Liver (tissue), 9 donors: ENCODE results near the gene MPDZ. TPM values are rescaled to one million over a fixed set of nuclear protein-coding genes. Genes with fewer than 3 reads are reported as not detected.

Experiments
- DNase-seq: peaks from one replicate; pipeline ENCODE4 v3.0.0-alpha.2; 2017; ENCODE audit warnings: low spot score
- H3K27ac ChIP-seq, 2 donors: one replicate each; pipeline ENCODE4 v1.7.0; 2013; ENCODE audit warnings: inconsistent platforms in 2 of 2, low read length in 2 of 2, control low read depth in 1 of 2, low read depth in 1 of 2, mild to moderate bottlenecking in 1 of 2
- H3K27me3 ChIP-seq, 4 donors: one replicate each; pipeline versions ENCODE4 v1.6.1 to v1.7.0; 2013; ENCODE audit warnings: low read length in 3 of 4, inconsistent platforms in 1 of 4, mild to moderate bottlenecking in 1 of 4, moderate library complexity in 1 of 4; ENCODE audit not compliant: control insufficient read depth in 4 of 4, insufficient read depth in 4 of 4
- H3K36me3 ChIP-seq, 4 donors: one replicate each; pipeline versions ENCODE4 v1.6.1 to v1.7.0; 2013; ENCODE audit warnings: low read length in 3 of 4, mild to moderate bottlenecking in 3 of 4, low read depth in 1 of 4, moderate library complexity in 1 of 4; ENCODE audit not compliant: control insufficient read depth in 4 of 4, insufficient read depth in 3 of 4
- H3K4me1 ChIP-seq, 4 donors: one replicate each; pipeline versions ENCODE4 v1.6.1 to v1.7.0; 2013; ENCODE audit warnings: low read length in 3 of 4, mild to moderate bottlenecking in 3 of 4, moderate library complexity in 1 of 4; ENCODE audit not compliant: control insufficient read depth in 4 of 4, insufficient read depth in 4 of 4
- H3K4me3 ChIP-seq, 3 donors: one replicate each; pipeline versions ENCODE4 v1.6.1 to v1.7.0; 2013; ENCODE audit warnings: low read length in 3 of 3, control low read depth in 1 of 3, low read depth in 1 of 3, mild to moderate bottlenecking in 1 of 3
- H3K9ac ChIP-seq, 2 donors: one replicate each; pipeline ENCODE4 v1.7.0; 2013; ENCODE audit warnings: low read length in 2 of 2, mild to moderate bottlenecking in 2 of 2, moderate library complexity in 2 of 2, control low read depth in 1 of 2, low read depth in 1 of 2
- H3K9me3 ChIP-seq, 4 donors: one replicate each; pipeline versions ENCODE4 v1.6.1 to v1.7.0; 2013; ENCODE audit warnings: low read length in 3 of 4; ENCODE audit not compliant: control insufficient read depth in 4 of 4
- CTCF ChIP-seq: fragments of 150-350 bp; IDR thresholded peaks from 2 replicates; pipeline ENCODE4 v1.5.1; 2017; ENCODE audit warnings: improper control_type of control experiment, low read depth, low read length; ENCODE audit not compliant: missing input control
- EGR1 ChIP-seq, 2 donors: IDR thresholded peaks; 2 replicates each; pipeline ENCODE4 v1.6.1; 2016 to 2018; ENCODE audit warnings: antibody characterized with exemption in 2 of 2, low read depth in 2 of 2
- FOXA1 ChIP-seq: IDR thresholded peaks from 2 replicates; pipeline ENCODE4 v1.6.1; 2016; ENCODE audit warnings: antibody characterized with exemption
- GABPA ChIP-seq, 2 donors: IDR thresholded peaks in 1 of 2; conservative IDR thresholded peaks in 1 of 2; 2 replicates each; pipeline ENCODE4 v1.6.1; 2016; ENCODE audit warnings: antibody characterized with exemption in 2 of 2, mild to moderate bottlenecking in 1 of 2, moderate library complexity in 1 of 2
- HNF4A ChIP-seq, 2 donors: conservative IDR thresholded peaks; 2 replicates each; pipeline ENCODE4 v1.6.1; 2016; ENCODE audit warnings: antibody characterized with exemption in 2 of 2, mild to moderate bottlenecking in 2 of 2
- HNF4G ChIP-seq: IDR thresholded peaks from 2 replicates; pipeline ENCODE4 v1.6.1; 2016; ENCODE audit warnings: antibody characterized with exemption
- JUND ChIP-seq, 2 donors: IDR thresholded peaks; 2 replicates each; pipeline ENCODE4 v1.6.1; 2016; ENCODE audit warnings: antibody characterized with exemption in 2 of 2
- NR2F2 ChIP-seq: IDR thresholded peaks from 2 replicates; pipeline ENCODE4 v1.6.1; 2016; ENCODE audit warnings: antibody characterized with exemption
- RAD21 ChIP-seq, 2 donors: IDR thresholded peaks; 2 replicates each; pipeline ENCODE4 v1.6.1; 2016; ENCODE audit warnings: antibody characterized with exemption in 2 of 2, mild to moderate bottlenecking in 2 of 2
- RXRA ChIP-seq, 2 donors: IDR thresholded peaks; 2 replicates each; pipeline ENCODE4 v1.6.1; 2017 to 2018; ENCODE audit warnings: antibody characterized with exemption in 2 of 2, mild to moderate bottlenecking in 1 of 2
- SP1 ChIP-seq: IDR thresholded peaks from 2 replicates; pipeline ENCODE4 v1.6.1; 2018; ENCODE audit warnings: antibody characterized with exemption, mild to moderate bottlenecking
- YY1 ChIP-seq: IDR thresholded peaks from 2 replicates; pipeline ENCODE4 v1.6.1; 2016; ENCODE audit warnings: antibody characterized with exemption, mild to moderate bottlenecking
- WGBS: extraction: QIAGEN DNeasy Blood & Tissue Kit; methylation state at CpG from one replicate; pipeline ENCODE4 v1.1.7; 2013; 5-methylcytosine and 5-hydroxymethylcytosine counted together
- polyA plus RNA-seq, 2 donors: library from polyadenylated mRNA; stranded (reverse) in 1 of 2; unstranded in 1 of 2; fragments of 200-250 nt in 1 of 2; fragments of >200 nt in 1 of 2; fragmentation: Nextera tagmentation in 1 of 2; extraction: Ambion mirVana in 1 of 2; gene quantifications; one replicate each; pipeline versions ENCODE4 v1.2.1 to v1.2.3, GENCODE V29; 2013 to 2015
- total RNA-seq, 2 donors: library from RNA; depleted of rRNA; stranded (reverse); fragments of >200 nt; gene quantifications; one replicate each; pipeline ENCODE4 v1.2.3, GENCODE V29; 2014
- TF ChIP-seq, protein P1 (sequence below): IDR thresholded peaks from 2 replicates; pipeline ENCODE4 v1.6.1; 2016; ENCODE audit warnings: antibody characterized with exemption
- TF ChIP-seq, protein P2 (sequence below): IDR thresholded peaks from 2 replicates; pipeline ENCODE4 v1.6.1; 2016; ENCODE audit warnings: antibody characterized with exemption
- TF ChIP-seq, protein P3 (sequence below): IDR thresholded peaks from 2 replicates; pipeline ENCODE4 v1.6.1; 2016; ENCODE audit warnings: antibody characterized with exemption, mild to moderate bottlenecking
- TF ChIP-seq, protein P4 (sequence below): IDR thresholded peaks from 2 replicates; pipeline ENCODE4 v1.6.1; 2016; ENCODE audit warnings: antibody characterized with exemption
- donor health status: healthy.
- donor health status: healthy.
- donor health status: healthy.
- donor health status: healthy.
- donor health status: healthy.

Gene MPDZ
- total and polyA plus RNA-seq, 4 donors = 20.3 to 71.2 (median 30.2) TPM

GRCh38 chr9:13122756-13123369, 156.6 kb downstream of the MPDZ start (continued):
- TF ChIP-seq CTCF (no peak), HNF4A (conservative IDR thresholded peaks at IDR 0.05) (no peak)

DNA sequence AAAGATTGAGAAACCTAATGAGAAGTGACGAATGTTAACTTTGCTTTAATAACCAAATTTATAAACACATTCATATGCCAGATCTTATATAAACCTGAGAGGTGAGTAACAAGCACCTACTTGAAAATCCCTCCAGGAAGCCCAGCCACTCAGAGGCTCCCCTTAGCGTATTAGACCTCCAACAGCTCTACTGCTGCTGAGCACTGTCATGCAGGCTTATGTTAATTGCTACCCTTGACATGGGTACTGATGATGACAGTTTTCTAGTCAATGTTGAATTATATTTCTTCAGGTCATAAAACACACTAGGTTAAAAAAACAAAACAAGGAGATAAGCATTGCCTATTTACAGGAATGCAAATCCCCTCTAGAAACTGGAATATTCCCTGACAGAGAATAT, 161.2 kb downstream of the MPDZ start:
- 92% methylated on average over 2 of the region's 2 CpGs for WGBS

GRCh38 chr9:13116292-13116691, 163.2 kb downstream of the MPDZ start:
- DNase-seq = no peak
- Histone ChIP-seq H3K9ac (no peak overlapping the region), H3K9me3 (no peaks in the 10 kb centered on the region), H3K36me3 (peaks cover 0 to 23% (median 14%) of the 10 kb centered on the region in 4 donors), H3K4me1 (peaks cover 0 to 15% (median 13%) of the 10 kb centered on the region in 4 donors), H3K27ac (no peak overlapping the region), H3K4me3 (no peak overlapping the region), H3K27me3 (no peaks in the 10 kb centered on the region)
- 91% methylated on average over 2 of the region's 2 CpGs for WGBS
- TF ChIP-seq HNF4A (conservative IDR thresholded peaks at IDR 0.05) (no peak), JUND (IDR thresholded peaks at IDR 0.05) (no peak), SP1 (no peak), HNF4G (no peak), FOXA1 (no peak), RXRA (IDR thresholded peaks at IDR 0.05) (no peak), CTCF (no peak), YY1 (no peak), NR2F2 (no peak)
- TF ChIP-seq, protein P1, sequence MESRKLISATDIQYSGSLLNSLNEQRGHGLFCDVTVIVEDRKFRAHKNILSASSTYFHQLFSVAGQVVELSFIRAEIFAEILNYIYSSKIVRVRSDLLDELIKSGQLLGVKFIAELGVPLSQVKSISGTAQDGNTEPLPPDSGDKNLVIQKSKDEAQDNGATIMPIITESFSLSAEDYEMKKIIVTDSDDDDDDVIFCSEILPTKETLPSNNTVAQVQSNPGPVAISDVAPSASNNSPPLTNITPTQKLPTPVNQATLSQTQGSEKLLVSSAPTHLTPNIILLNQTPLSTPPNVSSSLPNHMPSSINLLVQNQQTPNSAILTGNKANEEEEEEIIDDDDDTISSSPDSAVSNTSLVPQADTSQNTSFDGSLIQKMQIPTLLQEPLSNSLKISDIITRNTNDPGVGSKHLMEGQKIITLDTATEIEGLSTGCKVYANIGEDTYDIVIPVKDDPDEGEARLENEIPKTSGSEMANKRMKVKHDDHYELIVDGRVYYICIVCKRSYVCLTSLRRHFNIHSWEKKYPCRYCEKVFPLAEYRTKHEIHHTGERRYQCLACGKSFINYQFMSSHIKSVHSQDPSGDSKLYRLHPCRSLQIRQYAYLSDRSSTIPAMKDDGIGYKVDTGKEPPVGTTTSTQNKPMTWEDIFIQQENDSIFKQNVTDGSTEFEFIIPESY = no peak
- TF ChIP-seq, protein P2, sequence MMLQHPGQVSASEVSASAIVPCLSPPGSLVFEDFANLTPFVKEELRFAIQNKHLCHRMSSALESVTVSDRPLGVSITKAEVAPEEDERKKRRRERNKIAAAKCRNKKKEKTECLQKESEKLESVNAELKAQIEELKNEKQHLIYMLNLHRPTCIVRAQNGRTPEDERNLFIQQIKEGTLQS = no peak

More for the DNA sequence above, 161.2 kb downstream of the MPDZ start:
- TF ChIP-seq, protein P3, sequence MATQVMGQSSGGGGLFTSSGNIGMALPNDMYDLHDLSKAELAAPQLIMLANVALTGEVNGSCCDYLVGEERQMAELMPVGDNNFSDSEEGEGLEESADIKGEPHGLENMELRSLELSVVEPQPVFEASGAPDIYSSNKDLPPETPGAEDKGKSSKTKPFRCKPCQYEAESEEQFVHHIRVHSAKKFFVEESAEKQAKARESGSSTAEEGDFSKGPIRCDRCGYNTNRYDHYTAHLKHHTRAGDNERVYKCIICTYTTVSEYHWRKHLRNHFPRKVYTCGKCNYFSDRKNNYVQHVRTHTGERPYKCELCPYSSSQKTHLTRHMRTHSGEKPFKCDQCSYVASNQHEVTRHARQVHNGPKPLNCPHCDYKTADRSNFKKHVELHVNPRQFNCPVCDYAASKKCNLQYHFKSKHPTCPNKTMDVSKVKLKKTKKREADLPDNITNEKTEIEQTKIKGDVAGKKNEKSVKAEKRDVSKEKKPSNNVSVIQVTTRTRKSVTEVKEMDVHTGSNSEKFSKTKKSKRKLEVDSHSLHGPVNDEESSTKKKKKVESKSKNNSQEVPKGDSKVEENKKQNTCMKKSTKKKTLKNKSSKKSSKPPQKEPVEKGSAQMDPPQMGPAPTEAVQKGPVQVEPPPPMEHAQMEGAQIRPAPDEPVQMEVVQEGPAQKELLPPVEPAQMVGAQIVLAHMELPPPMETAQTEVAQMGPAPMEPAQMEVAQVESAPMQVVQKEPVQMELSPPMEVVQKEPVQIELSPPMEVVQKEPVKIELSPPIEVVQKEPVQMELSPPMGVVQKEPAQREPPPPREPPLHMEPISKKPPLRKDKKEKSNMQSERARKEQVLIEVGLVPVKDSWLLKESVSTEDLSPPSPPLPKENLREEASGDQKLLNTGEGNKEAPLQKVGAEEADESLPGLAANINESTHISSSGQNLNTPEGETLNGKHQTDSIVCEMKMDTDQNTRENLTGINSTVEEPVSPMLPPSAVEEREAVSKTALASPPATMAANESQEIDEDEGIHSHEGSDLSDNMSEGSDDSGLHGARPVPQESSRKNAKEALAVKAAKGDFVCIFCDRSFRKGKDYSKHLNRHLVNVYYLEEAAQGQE = no peak
- TF ChIP-seq, protein P4, sequence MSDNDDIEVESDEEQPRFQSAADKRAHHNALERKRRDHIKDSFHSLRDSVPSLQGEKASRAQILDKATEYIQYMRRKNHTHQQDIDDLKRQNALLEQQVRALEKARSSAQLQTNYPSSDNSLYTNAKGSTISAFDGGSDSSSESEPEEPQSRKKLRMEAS = no peak
- TF ChIP-seq YY1 (no peak), RAD21 (IDR thresholded peaks at IDR 0.05) (no peak), HNF4G (no peak), GABPA (IDR thresholded peaks at IDR 0.05 in 1 of 2, conservative IDR thresholded peaks at IDR 0.05 in 1 of 2) (no peak), RXRA (IDR thresholded peaks at IDR 0.05) (no peak), JUND (IDR thresholded peaks at IDR 0.05) (no peak), EGR1 (IDR thresholded peaks at IDR 0.05; ENCODE audit: low read depth in 2 of 2) (no peak), SP1 (no peak)
- TF ChIP-seq, protein P2 = no peak
- no peak overlapping the region for H3K9ac ChIP-seq
- H3K9me3 ChIP-seq = no peaks in the 10 kb centered on the region
- no peak overlapping the region for H3K27ac ChIP-seq
- DNase-seq = no peak
- no peaks in the 10 kb centered on the region for H3K4me1 ChIP-seq
- peaks cover 3 to 30% (median 23%) of the 10 kb centered on the region in 4 donors for H3K36me3 ChIP-seq
- H3K4me3 ChIP-seq = no peak overlapping the region
- H3K27me3 ChIP-seq = no peaks in the 10 kb centered on the region
